Dedifferentiated amniotic fluid mesenchymal stem cell (primary cell): ENCODE measurements around the gene SCN8A.
"Not testable (repeated sequence)": the region's sequence is repeated elsewhere in the genome, so short reads cannot be mapped to it uniquely, and the experiment has no call there.

Source experiments
- DNase-seq: peaks from one replicate; pipeline ENCODE4 v3.0.0-alpha.2; 2016; ENCODE audit errors: extremely low spot score

The SCN8A gene

GRCh38 chr12:51763743-51764142, 172.7 kb downstream of the SCN8A start:
- no peak for DNase-seq

GRCh38 chr12:51766067-51766676, 175.1 kb downstream of the SCN8A start:
- DNase-seq = no peak

- no peak for DNase-seq
Observed at GRCh38 chr12:51771008-51771407, 180.0 kb downstream of the SCN8A start.

GRCh38 chr12:51773145-51773869, 182.3 kb downstream of the SCN8A start:
- DNase-seq = peak; percentile 86

GRCh38 chr12:51774933-51775332, 183.9 kb downstream of the SCN8A start:
- no peak for DNase-seq

GRCh38 chr12:51777457-51777856, 186.4 kb downstream of the SCN8A start:
- no peak for DNase-seq

GRCh38 chr12:51777973-51778372, 186.9 kb downstream of the SCN8A start:
- DNase-seq = no peak

GRCh38 chr12:51779876-51780275, 188.8 kb downstream of the SCN8A start:
- DNase-seq = no peak

GRCh38 chr12:51784688-51785087, 193.7 kb downstream of the SCN8A start:
- DNase-seq = no peak

GRCh38 chr12:51785906-51786305, 194.9 kb downstream of the SCN8A start:
- DNase-seq = no peak

GRCh38 chr12:51788876-51789275, 197.8 kb downstream of the SCN8A start:
- peak; percentile 56 for DNase-seq

GRCh38 chr12:51792417-51792816, 201.4 kb downstream of the SCN8A start:
- no peak for DNase-seq

GRCh38 chr12:51793201-51793600, 202.2 kb downstream of the SCN8A start:
- DNase-seq = no peak

GRCh38 chr12:51797301-51797700, 206.3 kb downstream of the SCN8A start:
- DNase-seq = no peak

GRCh38 chr12:51798051-51798450, 207.0 kb downstream of the SCN8A start:
- DNase-seq = not testable (repeated sequence)

- no peak for DNase-seq
Observed at GRCh38 chr12:51798501-51798900, 207.5 kb downstream of the SCN8A start.

- DNase-seq = no peak
Observed at GRCh38 chr12:51801027-51801426, 210.0 kb downstream of the SCN8A start.

GRCh38 chr12:51806896-51807295, 215.9 kb downstream of the SCN8A start:
- no peak for DNase-seq

- no peak for DNase-seq
Observed at GRCh38 chr12:51809193-51809592, 218.2 kb downstream of the SCN8A start.

GRCh38 chr12:51811203-51812202, 220.5 kb downstream of the SCN8A start:
- no peak for DNase-seq

GRCh38 chr12:51812871-51813270, 221.8 kb downstream of the SCN8A start:
- DNase-seq = no peak

- no peak for DNase-seq
Observed at GRCh38 chr12:51813931-51814310, 222.9 kb downstream of the SCN8A start.
